GM12865 (cell line): ENCODE data around the gene NEURL4.

Source experiments
- DNase-seq: peaks from one replicate; pipeline ENCODE4 v3.0.0; 2010; ENCODE audit warnings: low read depth
- H3K4me3 ChIP-seq: 2 replicates; pipeline ENCODE4 v1.5.1; 2011; ENCODE audit warnings: mild to moderate bottlenecking, low read depth, low read length, control low read depth
- CTCF ChIP-seq: IDR thresholded peaks from 2 replicates; pipeline ENCODE4 v1.5.1; 2011; ENCODE audit warnings: low read length, control low read depth, low read depth, inconsistent platforms; ENCODE audit not compliant: insufficient read depth; ENCODE audit errors: missing control alignments

Gene NEURL4

GRCh38 chr17:7289256-7290032, 39.7 kb downstream of the NEURL4 start:
- DNase-seq = no peak
- no peak for TF ChIP-seq CTCF
- no peak overlapping the region for H3K4me3 ChIP-seq

GRCh38 chr17:7285679-7286078, 43.5 kb downstream of the NEURL4 start:
- H3K4me3 ChIP-seq = no peak overlapping the region
- TF ChIP-seq CTCF = no peak
- DNase-seq = no peak

GRCh38 chr17:7284911-7285310, 44.2 kb downstream of the NEURL4 start:
- H3K4me3 ChIP-seq = no peak overlapping the region
- DNase-seq = no peak
- no peak for TF ChIP-seq CTCF

GRCh38 chr17:7283471-7284216, 45.5 kb downstream of the NEURL4 start:
- TF ChIP-seq CTCF = no peak
- DNase-seq = no peak
- no peak overlapping the region for H3K4me3 ChIP-seq

GRCh38 chr17:7282752-7283321, 46.3 kb downstream of the NEURL4 start:
- no peak for TF ChIP-seq CTCF
- DNase-seq = no peak
- H3K4me3 ChIP-seq = no peak overlapping the region

GRCh38 chr17:7281953-7282751, 47.0 kb downstream of the NEURL4 start:
- no peak for DNase-seq
- TF ChIP-seq CTCF = no peak
- peak overlapping the region; percentile 63 for H3K4me3 ChIP-seq
